ENCODE results near the gene VAV2.

The VAV2 gene

DNA sequence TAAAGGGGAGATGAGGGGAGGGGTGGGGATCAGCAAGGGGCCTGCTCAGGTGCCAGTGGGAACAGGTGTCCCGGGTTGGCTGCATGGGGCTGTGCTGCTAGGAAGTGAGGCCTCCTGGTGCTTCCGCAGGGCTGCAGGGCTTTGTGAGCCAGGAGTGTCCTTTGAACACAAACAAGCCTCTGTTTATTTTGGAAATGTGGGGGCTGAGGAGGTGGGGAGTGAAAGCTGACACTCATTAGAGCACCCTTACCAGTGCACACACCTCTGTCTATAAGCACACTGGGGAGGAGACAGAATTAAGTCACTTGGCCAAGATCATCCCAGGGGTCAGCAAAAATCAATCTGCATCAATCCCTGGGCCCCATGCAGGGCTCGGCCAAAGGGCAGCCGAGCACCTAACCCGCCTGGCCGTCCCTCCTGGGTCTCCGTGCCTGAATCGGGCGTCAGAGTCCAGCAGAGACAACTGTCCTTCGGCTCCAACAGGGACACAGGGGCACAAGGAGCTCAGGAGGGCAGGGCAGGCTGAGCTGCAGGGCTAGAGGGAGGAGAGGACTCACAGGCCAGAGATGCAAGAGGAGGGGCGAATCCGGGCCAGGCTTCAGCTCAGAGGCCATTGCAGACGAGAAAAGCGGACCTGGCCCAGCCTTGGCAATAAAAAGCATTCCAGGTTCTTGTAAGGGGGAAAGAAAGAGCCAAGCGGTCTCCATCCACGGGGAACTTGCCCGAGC is 99.8 kb downstream of the VAV2 start:
- Histone ChIP-seq H3K9ac (ENCODE audit: low read length) (no peak overlapping the region), H3K4ac (ENCODE audit: low read depth, low read length) (no peak overlapping the region), H2BK120ac (ENCODE audit: low read depth, low read length) (no peak overlapping the region), H4K8ac (ENCODE audit: low read depth, low read length) (no peak overlapping the region), H3K27ac (ENCODE audit: low read depth, low read length) (no peak overlapping the region), H2BK15ac (replicated peaks; ENCODE audit: low read depth) (no peak overlapping the region), H3K27me3 (ENCODE audit: insufficient read depth, low read length, poor library complexity) (no peaks in the 10 kb centered on the region), H2BK5ac (ENCODE audit: low read length) (no peak overlapping the region), H3K4me2 (ENCODE audit: low read length) (no peak overlapping the region), H3K18ac (ENCODE audit: low read length) (no peak overlapping the region), H3K23ac (ENCODE audit: low read length) (no peak overlapping the region), H2AK5ac (ENCODE audit: low read length) (no peak overlapping the region), H3K56ac (ENCODE audit: low read length) (no peak overlapping the region), H3K4me3 (ENCODE audit: low read length) (no peak overlapping the region), H4K5ac (ENCODE audit: low read length) (no peak overlapping the region), H3K79me2 (ENCODE audit: control insufficient read depth, insufficient read depth, low read length) (no peaks in the 10 kb centered on the region), H3K79me1 (ENCODE audit: low read length) (no peaks in the 10 kb centered on the region), H3K36me3 (ENCODE audit: control insufficient read depth, insufficient read depth, low read length) (no peaks in the 10 kb centered on the region), H3K4me1 (ENCODE audit: control insufficient read depth, low read depth, low read length) (peaks cover 2% of the 10 kb centered on the region)
- WGBS (ENCODE audit: extremely low coverage, insufficient coverage, low lambda C conversion rate): no CpG with 5 or more reads among the region's 17 CpGs
- DNase-seq: no peak

DNA sequence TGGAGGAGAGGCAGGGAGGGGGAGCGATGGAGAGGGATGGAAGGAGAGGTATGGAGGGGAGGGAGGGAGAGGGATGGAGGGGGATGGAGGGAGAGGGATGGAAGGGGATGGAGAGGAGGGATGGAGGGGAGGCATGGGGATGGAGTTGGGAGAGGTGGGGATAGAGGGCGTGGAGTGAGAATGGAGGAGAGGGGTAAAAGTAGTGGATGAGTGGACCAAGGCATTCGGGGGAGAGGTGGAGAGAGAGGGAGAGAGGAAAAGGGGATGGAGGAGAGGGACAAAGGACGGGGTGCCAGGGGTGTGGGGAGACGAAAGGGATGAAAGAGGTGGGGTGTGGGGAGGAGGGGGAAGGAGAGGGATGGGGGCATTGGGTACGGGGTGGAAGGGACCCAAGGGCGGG is 100.4 kb downstream of the VAV2 start:
- peaks cover 2% of the 10 kb centered on the region for H3K4me1 ChIP-seq (ENCODE audit: control insufficient read depth, low read depth, low read length)
- H3K36me3 ChIP-seq (ENCODE audit: control insufficient read depth, insufficient read depth, low read length): no peaks in the 10 kb centered on the region

DNA sequence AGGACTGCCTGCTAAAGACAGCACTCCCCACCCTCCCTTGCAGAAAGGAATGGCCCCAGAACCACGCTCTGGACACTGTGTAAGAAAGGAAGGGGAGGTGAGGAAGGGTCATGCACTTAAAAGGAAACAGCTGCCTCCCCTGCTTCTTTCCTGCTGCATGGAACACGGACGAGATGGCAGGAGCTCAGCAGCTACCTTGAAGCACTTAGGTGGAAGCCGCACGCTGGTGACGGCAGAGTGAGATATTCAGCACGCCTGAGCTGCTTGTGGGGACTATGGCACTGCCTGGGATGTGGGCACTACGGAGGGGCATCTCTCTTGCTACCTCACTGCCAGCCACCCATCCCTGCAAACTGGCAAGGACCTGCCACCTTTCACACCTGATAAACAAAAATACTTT is 101.5 kb downstream of the VAV2 start:
- WGBS (ENCODE audit: extremely low coverage, insufficient coverage, low lambda C conversion rate): no CpG with 5 or more reads among the region's 8 CpGs
- H3K18ac ChIP-seq (ENCODE audit: low read length): no peak overlapping the region
- H4K5ac ChIP-seq (ENCODE audit: low read length): no peak overlapping the region
- H3K79me1 ChIP-seq (ENCODE audit: low read length): peaks cover under 1% of the 10 kb centered on the region
- H3K4me1 ChIP-seq (ENCODE audit: control insufficient read depth, low read depth, low read length): peaks cover 2% of the 10 kb centered on the region
- H3K27ac ChIP-seq (ENCODE audit: low read depth, low read length): no peak overlapping the region
- H3K4ac ChIP-seq (ENCODE audit: low read depth, low read length): no peak overlapping the region
- no peak overlapping the region for H2BK120ac ChIP-seq (ENCODE audit: low read depth, low read length)
- no peak overlapping the region for H2AK5ac ChIP-seq (ENCODE audit: low read length)
- no peak overlapping the region for H2BK5ac ChIP-seq (ENCODE audit: low read length)
- H3K4me3 ChIP-seq (ENCODE audit: low read length): no peak overlapping the region
- H3K36me3 ChIP-seq (ENCODE audit: control insufficient read depth, insufficient read depth, low read length): no peaks in the 10 kb centered on the region
- no peak for DNase-seq
- no peak overlapping the region for H4K8ac ChIP-seq (ENCODE audit: low read depth, low read length)
- peaks cover 3% of the 10 kb centered on the region for H3K79me2 ChIP-seq (ENCODE audit: control insufficient read depth, insufficient read depth, low read length)
- H2BK15ac ChIP-seq (replicated peaks; ENCODE audit: low read depth): no peak overlapping the region
- H3K27me3 ChIP-seq (ENCODE audit: insufficient read depth, low read length, poor library complexity): no peaks in the 10 kb centered on the region
- no peak overlapping the region for H3K23ac ChIP-seq (ENCODE audit: low read length)
- H3K56ac ChIP-seq (ENCODE audit: low read length): no peak overlapping the region
- H3K4me2 ChIP-seq (ENCODE audit: low read length): no peak overlapping the region
- H3K9ac ChIP-seq (ENCODE audit: low read length): no peak overlapping the region

More for the DNA sequence above, 100.4 kb downstream of the VAV2 start:
- DNase-seq: no peak
- Histone ChIP-seq H2BK120ac (ENCODE audit: low read depth, low read length) (no peak overlapping the region), H3K79me2 (ENCODE audit: control insufficient read depth, insufficient read depth, low read length) (no peaks in the 10 kb centered on the region), H3K18ac (ENCODE audit: low read length) (no peak overlapping the region), H3K23ac (ENCODE audit: low read length) (no peak overlapping the region), H3K27ac (ENCODE audit: low read depth, low read length) (no peak overlapping the region), H3K9ac (ENCODE audit: low read length) (no peak overlapping the region), H3K4ac (ENCODE audit: low read depth, low read length) (no peak overlapping the region), H4K8ac (ENCODE audit: low read depth, low read length) (no peak overlapping the region), H3K4me2 (ENCODE audit: low read length) (no peak overlapping the region), H2BK5ac (ENCODE audit: low read length) (no peak overlapping the region), H2BK15ac (replicated peaks; ENCODE audit: low read depth) (no peak overlapping the region), H3K79me1 (ENCODE audit: low read length) (no peaks in the 10 kb centered on the region), H3K4me3 (ENCODE audit: low read length) (no peak overlapping the region), H4K5ac (ENCODE audit: low read length) (no peak overlapping the region), H3K27me3 (ENCODE audit: insufficient read depth, low read length, poor library complexity) (no peaks in the 10 kb centered on the region), H2AK5ac (ENCODE audit: low read length) (no peak overlapping the region), H3K56ac (ENCODE audit: low read length) (no peak overlapping the region)
- WGBS (ENCODE audit: extremely low coverage, insufficient coverage, low lambda C conversion rate): 100% methylated on average over 2 of the region's 7 CpGs

GRCh38 chr9:133889584-133890301 is 102.4 kb downstream of the VAV2 start:
- Histone ChIP-seq H3K4me3 (ENCODE audit: low read length) (no peak overlapping the region), H3K4me2 (ENCODE audit: low read length) (no peak overlapping the region), H3K27ac (ENCODE audit: low read depth, low read length) (no peak overlapping the region), H3K23ac (ENCODE audit: low read length) (no peak overlapping the region), H2BK120ac (ENCODE audit: low read depth, low read length) (no peak overlapping the region), H3K36me3 (ENCODE audit: control insufficient read depth, insufficient read depth, low read length) (no peaks in the 10 kb centered on the region), H2BK5ac (ENCODE audit: low read length) (no peak overlapping the region), H3K9ac (ENCODE audit: low read length) (no peak overlapping the region), H3K79me1 (ENCODE audit: low read length) (peaks cover 4% of the 10 kb centered on the region), H4K5ac (ENCODE audit: low read length) (no peak overlapping the region), H3K56ac (ENCODE audit: low read length) (peak overlapping the region; percentile 49), H2BK15ac (replicated peaks; ENCODE audit: low read depth) (no peak overlapping the region), H4K8ac (ENCODE audit: low read depth, low read length) (no peak overlapping the region), H3K4ac (ENCODE audit: low read depth, low read length) (no peak overlapping the region), H3K79me2 (ENCODE audit: control insufficient read depth, insufficient read depth, low read length) (peaks cover 3% of the 10 kb centered on the region), H3K27me3 (ENCODE audit: insufficient read depth, low read length, poor library complexity) (no peaks in the 10 kb centered on the region), H3K4me1 (ENCODE audit: control insufficient read depth, low read depth, low read length) (peaks cover 2% of the 10 kb centered on the region), H3K18ac (ENCODE audit: low read length) (peak overlapping the region; percentile 1), H2AK5ac (ENCODE audit: low read length) (no peak overlapping the region)
- no CpG with 5 or more reads among the region's 24 CpGs for WGBS (ENCODE audit: extremely low coverage, insufficient coverage, low lambda C conversion rate)
- DNase-seq: no peak

DNA sequence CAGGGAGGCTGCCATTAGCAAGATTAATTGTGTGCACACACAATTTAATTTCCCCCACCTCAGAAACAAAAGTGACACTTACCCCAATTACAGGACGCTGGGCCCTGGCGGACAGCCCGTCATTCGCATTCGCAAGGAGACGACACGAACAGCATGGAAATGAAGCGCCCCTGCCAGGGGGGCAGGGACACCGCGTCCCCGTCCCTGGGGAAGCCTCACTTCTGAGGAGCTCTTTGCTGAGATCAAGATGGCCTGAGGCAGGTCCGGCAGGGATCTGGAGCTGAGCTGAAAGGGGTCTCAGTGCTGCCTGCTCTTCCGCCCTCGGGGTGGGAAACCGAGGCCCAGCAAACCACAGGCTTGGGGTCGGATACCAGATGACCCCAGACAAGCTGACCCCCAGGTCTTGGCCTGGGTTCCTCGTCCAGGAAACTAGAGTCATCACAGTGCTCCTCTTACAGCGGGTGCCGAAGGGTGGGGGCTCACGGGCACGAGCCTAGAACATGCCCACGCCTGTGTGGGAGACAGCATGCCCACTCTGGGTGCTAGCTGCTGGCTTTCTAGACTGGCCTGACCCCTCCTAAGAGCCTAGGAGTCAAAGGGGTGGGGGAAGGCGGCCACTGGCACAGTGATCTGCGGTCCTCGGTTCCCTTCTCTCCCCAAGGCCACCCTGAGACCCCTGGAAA is 103.2 kb downstream of the VAV2 start:
- Histone ChIP-seq H3K56ac (ENCODE audit: low read length) (peak overlapping the region; percentile 49), H2BK120ac (ENCODE audit: low read depth, low read length) (no peak overlapping the region), H2BK15ac (replicated peaks; ENCODE audit: low read depth) (no peak overlapping the region), H3K23ac (ENCODE audit: low read length) (no peak overlapping the region), H3K36me3 (ENCODE audit: control insufficient read depth, insufficient read depth, low read length) (no peaks in the 10 kb centered on the region), H2BK5ac (ENCODE audit: low read length) (no peak overlapping the region), H3K79me2 (ENCODE audit: control insufficient read depth, insufficient read depth, low read length) (peaks cover 3% of the 10 kb centered on the region), H3K79me1 (ENCODE audit: low read length) (peaks cover 4% of the 10 kb centered on the region), H3K4ac (ENCODE audit: low read depth, low read length) (peak overlapping the region; percentile 44), H3K4me3 (ENCODE audit: low read length) (no peak overlapping the region), H2AK5ac (ENCODE audit: low read length) (no peak overlapping the region), H4K5ac (ENCODE audit: low read length) (no peak overlapping the region), H3K18ac (ENCODE audit: low read length) (peak overlapping the region; percentile 1), H3K4me2 (ENCODE audit: low read length) (no peak overlapping the region), H3K4me1 (ENCODE audit: control insufficient read depth, low read depth, low read length) (peaks cover 2% of the 10 kb centered on the region), H3K27me3 (ENCODE audit: insufficient read depth, low read length, poor library complexity) (no peaks in the 10 kb centered on the region), H4K8ac (ENCODE audit: low read depth, low read length) (no peak overlapping the region), H3K27ac (ENCODE audit: low read depth, low read length) (no peak overlapping the region), H3K9ac (ENCODE audit: low read length) (no peak overlapping the region)
- DNase-seq: no peak
- WGBS (ENCODE audit: extremely low coverage, insufficient coverage, low lambda C conversion rate): no CpG with 5 or more reads among the region's 25 CpGs

Data from mesendoderm (in vitro differentiated cells).